Measurements from ENCODE around the gene FRMD4B.
"Not testable (repeated sequence)": the region's sequence is repeated elsewhere in the genome, so short reads cannot be mapped to it uniquely, and the experiment has no call there.

Gene FRMD4B

DNA sequence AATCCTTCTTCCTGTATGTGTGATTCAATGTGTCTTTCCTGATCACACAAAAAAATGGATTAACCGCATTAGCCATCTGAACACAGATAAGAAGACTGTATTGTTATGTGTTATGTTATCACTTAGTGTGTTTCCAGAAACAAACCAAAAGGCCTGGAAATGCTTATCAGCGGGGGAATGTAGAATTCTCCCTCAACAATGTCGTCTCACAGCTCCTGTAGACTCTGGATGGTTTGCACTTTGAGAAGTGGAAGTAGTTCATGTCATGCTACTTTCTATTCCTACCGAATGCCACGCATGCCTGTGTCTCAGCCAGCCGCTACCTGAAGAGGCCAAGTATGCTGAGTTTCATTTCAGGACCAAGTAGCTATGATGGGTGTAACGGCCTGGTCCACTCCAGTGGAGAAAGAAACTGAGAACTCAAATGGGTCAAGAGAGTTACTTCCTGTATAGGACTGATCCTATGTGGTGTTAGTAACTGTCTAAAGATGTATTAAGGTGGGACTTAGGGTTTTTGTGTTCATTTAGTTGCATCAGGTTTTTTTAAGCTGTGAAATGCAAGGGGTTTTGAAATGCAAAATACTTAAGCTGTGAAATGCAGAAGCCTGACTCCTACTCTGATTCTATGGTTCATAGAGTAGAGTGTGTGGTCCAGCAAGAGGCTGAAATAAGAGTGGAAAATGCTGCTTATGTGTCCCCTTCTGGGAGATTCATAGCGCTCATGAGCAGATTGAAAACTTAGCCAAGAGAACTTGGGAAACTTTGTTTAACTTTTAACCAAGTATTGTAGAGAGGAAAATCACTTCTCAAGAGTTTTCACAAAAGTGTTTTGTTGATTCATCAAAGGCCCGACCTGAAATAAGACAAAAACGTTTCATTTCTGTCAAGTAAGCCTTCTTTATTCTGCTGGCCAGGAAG lies 145.0 kb downstream of the FRMD4B start:
- no peak for DNase-seq

DNA sequence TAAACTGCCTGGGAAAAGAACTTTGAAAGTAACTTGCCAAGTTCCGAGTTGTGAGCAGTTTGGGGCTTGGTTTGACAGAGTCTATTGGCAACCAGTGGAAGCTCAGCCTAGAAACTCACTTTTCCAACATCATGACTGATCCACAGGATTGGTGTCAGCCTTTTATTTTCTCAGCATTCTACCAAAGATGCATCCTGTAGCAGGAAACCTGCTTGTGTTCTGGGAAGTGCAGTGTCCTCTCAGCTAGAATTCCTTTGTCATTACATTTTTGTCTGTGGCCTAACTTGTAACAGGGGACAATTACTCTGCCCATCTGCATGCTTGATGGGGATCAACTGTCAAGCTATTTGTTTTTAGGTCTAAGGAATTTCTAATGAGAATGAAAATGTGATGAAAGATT lies 146.8 kb downstream of the FRMD4B start:
- DNase-seq = no peak

DNA sequence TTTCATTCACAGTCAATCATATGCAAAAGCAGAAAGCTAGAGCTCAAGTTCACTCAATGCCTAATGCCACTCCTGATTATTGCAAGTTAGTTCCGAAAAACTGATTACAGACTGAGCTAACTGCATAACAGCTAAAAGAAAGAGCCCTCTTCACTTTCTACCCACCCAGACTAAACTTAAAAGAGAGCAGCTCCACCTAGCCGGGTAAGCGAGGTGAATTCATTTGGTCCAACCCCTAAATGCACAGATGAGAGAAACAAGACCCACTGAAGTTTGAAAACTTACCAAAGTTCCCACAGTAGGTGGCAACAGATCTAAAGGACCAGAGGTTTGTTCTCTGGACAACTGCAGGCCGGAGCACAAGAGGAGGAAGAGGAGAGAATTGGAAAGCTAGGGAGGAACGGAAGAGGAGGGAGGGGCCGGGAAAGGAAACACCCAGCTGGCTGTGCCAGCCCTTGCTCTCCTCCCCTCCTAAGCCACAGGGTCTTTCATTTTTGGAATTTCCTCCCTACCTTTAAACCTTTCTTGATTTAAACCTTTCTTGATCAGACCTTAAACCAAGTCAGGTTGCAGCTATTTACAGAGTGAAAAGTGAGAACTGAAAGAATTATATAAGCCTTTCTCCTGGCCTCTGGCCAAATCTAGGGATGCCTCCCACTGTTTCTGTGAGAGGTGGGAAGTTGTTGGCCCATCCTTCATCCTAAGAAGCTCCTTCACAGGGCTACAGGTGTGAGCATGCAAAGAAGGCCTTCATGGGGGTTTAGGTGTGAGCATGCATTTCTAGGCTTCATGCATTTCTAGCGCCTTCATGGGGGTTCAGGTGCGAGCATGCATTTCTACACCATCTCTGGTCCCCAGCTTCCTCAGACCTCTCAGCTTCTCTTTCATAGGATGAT lies 148.8 kb downstream of the FRMD4B start:
- DNase-seq = no peak

DNA sequence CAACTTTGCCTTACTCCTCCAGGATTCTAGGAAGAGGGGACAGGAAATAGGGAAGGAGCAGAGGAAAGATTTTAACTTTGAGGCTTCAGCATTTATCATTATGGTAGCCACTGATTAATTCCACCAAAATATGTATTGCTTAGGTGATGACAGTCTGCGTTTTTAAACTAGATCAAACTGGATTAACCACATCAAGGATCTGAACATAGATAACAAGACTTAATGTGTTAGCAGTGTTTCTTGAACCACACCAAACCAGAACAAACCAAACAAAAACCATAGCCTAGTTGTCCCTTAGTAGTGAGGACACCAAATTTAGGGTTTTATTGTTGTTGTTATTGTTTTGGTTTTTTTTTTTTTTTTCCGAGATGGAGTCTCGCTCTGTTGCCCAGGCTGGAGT lies 150.0 kb downstream of the FRMD4B start:
- DNase-seq = no peak

DNA sequence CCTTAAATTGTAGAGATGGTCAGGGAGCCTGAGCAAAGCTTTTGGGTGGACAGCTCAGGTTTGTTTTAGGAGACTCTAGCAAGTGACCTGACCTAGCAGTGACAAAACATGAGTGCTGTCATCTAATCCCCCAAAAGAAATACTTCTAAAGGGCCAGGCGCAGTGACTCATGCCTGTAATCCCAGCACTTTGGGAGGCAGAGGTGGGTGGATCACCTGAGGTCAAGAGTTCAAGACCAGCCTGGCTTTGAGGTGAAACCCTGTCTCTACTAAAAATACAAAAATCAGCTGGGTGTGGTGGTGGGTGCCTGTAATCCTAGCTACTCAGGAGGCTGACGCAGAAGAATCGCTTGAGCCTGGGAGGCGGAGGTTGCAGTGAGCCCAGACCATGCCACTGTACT lies 150.7 kb downstream of the FRMD4B start:
- DNase-seq = not testable (repeated sequence)

DNA sequence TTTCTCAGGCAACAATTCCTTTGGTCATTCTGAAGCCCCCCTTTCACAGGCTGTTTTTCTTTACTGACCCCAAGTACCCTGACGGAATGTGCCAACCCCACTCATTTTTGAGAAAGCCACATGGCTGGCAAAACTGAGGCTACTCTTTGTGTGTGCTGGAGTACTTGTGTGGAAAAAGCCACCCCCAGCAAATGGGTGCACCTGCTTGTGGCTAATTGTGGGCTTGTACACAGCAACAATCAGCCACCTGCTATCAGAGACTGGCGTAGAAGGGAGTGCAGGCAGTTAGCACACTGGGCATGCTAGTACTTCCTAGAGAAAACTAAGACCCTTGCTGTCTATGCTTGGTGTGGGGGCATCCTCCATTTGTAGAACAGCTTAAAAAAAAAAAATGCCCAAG lies 153.4 kb downstream of the FRMD4B start:
- no peak for DNase-seq

DNA sequence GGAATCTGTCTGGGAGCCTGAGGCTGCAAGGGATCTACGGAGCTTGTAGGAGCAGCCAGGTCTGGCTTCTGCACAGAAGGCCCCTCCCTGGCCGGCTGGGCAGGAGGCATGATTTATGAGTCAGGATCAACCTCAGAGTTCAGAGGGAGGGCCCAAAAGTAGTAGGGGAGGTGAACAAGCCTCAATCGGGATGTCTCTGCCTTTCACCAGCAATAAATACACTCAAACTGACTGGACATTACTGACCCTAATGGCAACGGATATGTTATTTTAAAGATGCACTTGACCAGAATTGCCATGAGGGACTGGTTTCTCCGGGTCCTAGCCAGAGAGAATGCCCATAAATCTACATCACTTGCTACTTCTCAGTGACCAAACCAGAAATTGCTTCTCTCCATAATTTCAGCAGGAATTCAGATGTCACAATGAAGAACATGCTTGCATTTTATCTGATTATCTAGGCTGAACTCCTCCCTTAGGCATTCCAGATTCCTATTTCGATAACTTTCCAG lies 153.9 kb downstream of the FRMD4B start:
- no peak for DNase-seq

DNA sequence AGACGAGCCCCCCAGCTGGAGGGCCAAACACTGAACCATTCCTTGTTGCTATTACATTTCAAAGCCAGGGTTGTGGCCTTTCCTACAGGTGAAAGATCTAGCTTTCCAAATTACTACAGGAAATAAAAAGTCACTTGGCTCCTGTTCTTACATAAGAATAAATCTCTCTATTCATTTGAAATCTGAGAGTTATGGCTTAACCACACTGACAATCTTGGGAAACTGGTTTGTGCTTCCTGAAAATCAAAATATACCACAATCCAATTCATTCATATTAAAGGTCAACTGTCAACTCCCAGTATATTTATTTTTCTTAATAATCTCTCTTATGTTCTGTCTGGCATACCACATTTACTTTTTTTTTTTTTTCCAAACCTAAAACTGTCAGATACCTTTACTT lies 159.8 kb downstream of the FRMD4B start:
- DNase-seq = no peak

DNA sequence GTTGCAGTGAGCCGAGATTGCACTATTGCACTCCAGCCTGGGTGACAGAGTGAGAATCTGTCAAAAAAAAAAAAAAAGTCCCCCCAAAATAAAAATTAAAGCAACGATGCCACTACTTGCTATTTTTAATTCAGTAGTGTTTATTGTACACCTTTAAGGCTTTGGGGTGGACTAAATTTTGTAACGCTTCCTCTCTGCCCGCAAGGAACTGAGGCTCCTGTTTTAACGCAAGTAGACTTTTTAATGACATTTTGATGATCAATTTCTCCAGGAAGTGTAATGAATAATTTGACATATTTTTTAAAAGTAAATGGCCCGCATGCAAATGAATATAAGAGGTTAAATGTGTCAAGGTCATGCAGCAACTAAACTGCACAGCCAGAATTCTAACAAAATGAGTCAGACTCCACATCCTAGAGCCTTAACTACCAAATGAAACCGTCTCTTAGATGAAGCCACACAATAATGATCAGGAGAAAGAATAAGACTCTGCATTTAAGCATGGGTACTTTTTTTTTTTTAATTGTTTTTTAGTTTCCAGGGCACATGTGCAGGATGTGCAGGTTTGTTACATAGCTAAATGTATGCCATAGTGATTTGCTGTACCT lies 166.7 kb downstream of the FRMD4B start:
- no peak for DNase-seq

DNA sequence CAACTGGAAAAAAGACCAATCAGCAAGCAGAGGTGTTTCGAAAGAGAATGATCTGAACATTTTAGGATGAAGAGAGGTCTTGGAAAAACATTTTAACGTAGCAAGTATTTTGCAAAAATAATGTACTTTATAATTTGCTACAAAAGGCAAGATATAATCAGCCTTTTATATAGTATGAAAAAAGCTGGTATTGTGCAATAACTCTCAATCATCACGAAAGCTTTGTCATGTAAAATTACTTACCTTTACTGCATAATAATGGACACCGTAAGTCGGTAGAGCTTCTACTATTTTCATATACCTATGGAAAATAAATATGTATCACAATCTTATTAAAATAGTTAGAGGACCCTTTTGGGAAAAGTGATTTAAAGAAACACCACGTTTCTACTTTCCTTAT lies 167.8 kb downstream of the FRMD4B start:
- DNase-seq = no peak

DNA sequence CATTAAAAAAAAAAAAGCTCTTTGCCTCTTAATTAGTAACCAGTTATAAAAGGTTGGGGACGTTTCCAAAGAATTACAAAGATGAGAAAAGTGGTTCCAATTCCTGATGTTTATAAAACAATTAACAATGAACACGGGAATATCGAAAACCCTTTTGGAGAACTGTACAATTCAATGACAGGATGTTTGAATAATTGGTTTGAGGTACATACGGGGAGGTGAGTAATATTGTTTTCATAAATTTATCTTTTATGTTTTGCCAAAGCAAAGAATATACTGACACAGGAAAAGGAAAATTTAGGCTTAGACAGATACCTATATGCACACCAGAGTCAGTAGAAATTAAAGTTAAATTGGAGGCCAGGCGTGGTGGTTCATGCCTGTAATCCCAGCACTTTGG lies 168.9 kb downstream of the FRMD4B start:
- no peak for DNase-seq

DNA sequence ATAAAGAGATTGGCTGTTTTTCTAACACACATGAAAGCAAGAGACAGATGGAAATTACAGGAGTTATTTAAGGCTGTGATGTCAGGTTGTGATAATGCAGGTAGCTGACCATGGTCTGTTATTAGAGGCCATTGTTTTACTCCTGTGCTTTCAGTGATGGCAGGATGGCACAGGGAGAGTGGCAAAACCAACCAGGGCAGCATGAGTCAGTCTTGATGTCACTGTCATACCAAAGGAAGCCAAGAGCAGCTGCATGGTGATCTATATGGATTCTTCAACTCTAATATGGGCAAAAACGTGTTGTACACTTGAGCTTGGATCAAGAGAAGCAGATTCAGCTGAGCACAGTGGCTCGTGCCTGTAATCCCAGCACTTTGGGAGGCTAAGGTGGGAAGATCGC lies 171.6 kb downstream of the FRMD4B start:
- DNase-seq = no peak

DNA sequence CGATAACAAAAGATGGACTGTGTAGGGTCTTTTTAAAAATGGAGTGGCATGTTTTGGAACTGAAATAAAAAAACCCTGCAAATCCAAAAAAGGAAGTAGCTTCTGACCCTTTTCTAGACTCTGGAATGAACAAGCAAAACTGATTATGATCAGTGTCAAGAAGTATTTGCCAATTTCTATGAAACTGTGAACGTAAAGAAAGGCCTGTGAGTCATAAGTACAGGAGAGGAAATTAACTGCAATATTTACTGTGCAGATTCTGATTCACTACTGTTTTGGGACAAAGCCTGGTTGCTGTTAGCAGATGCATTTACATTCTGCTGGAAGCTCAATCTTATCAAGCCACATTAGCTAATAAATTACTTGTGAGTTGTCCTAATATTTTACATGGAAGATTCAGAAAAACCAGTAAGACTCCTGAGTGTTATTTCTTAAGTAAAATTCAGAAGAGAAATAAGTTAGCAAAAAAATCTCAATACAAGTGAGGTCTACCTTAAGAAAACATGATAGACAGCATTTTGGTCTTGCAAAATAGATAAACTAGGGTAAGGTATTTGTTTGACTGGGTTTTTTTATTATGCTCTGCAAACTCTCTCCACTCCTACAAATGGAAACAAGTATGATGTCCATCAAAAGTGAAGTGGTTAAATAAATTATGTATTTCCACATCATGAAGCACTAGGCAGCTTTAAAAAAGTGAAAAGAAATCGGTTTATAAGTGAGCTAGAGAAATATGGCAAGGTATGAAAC lies 173.3 kb downstream of the FRMD4B start:
- no peak for DNase-seq

DNA sequence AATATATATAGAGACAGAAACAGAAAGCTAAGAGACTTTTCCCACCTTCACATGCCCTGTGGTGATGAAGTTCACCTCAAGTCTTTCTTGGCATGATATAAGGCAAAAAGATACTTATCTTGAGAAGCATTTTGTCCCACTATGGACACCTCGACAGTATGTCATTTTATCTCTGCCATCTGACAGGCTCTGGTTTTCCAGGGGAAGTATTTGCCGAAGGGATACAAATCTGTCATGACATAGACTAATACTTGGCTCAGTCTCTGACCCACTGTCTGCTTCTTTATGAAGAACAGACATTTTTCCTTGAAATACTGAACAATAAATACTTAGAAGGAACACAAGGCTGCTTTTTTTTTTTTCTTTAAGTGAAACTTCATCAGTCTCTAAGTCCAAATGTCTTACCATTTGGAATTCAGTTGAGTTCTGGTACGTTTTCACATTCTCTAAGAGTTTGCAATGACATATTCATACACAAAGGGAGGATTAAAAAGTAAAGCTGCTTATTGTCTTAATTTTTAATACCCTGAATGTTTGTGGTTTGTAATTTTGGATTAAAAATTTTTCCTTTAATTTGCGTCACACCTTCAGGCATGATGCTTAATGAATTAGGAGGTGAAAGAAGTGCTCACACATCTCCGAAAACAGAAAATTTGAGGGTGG lies 175.7 kb downstream of the FRMD4B start:
- DNase-seq = no peak

DNA sequence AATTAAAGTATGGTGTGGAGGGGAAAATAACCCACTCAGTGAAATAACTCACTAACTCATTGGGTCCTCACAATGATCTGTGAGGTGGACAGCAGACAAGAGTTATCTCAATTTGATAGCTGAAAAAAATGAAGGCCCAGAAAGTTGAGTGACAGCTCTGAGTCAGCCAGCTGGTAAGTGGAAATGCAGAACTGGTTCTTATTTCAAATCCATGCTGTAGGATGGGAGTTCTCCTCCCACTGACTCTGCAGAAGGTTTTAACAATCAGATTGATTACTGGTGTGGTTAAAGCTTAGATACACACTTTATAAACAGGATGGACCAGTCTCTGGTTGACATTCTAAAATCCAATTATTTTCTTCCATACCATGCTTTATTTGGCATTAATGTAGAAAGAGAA lies 176.5 kb downstream of the FRMD4B start:
- no peak for DNase-seq

DNA sequence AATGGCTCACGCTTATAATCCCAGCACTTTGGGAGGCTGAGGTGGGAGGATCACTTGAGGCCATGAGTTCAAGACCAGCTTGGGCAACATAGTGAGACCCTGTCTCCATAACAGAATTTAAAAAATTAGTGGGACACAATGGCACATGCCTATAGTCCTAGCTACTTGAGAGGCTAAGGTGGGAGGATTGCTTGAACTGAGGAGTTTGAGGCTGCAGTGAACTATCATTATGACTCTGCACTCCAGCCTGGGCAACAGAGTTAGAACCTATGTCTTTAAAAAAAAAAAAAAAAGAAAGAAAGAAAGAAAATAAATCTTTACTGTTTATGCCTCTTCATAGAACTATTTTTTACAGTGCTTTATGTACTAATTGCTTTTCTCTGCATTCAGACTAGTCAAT lies 178.9 kb downstream of the FRMD4B start:
- no peak for DNase-seq

DNA sequence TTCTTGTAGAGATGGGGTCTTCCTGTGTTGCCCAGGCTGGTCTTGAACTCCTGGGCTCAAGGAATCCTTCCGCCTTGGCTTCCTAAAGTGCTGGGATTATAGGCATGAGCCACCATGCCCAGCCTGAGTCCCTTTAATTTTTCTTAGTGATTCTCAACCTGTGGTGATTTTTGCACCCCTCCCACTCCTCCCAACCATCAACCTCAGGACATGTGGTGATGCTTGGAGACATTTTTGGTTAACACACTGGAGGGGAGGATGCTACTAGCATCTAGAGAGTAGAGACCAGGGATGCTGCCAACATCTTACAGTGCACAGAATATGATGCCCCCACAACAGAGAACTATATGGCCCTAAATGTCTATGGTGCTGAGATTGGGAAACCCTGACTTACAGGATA lies 180.5 kb downstream of the FRMD4B start:
- DNase-seq = no peak

DNA sequence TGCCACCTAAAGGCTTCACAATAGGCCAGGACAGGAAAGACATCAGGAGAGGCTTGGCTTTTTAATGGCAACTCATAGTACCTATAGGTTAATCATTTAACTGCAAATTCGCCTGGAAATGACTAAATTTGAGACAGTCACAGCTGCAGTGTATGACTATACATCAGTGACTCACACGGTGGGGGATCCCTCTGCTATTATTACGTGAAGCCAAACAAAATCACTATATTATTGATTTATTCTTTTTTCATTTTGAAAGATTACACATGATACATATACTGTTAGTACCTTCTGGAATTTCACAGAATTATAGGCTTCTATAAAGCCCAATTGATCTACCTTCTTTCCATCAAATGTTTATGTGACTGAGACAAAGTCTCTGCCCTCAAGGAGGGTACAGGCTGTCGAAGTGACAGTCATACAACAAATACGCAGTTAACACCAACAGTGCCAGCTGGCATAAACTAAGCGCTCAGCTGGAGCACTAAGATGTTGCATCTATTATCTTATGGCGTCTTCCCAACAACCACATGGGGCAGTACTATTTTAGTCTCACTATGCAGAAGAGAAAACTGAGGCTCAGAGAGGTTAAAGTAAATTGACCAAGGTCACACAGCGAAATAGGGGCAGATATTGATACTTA lies 181.5 kb downstream of the FRMD4B start:
- DNase-seq = peak; percentile 28

DNA sequence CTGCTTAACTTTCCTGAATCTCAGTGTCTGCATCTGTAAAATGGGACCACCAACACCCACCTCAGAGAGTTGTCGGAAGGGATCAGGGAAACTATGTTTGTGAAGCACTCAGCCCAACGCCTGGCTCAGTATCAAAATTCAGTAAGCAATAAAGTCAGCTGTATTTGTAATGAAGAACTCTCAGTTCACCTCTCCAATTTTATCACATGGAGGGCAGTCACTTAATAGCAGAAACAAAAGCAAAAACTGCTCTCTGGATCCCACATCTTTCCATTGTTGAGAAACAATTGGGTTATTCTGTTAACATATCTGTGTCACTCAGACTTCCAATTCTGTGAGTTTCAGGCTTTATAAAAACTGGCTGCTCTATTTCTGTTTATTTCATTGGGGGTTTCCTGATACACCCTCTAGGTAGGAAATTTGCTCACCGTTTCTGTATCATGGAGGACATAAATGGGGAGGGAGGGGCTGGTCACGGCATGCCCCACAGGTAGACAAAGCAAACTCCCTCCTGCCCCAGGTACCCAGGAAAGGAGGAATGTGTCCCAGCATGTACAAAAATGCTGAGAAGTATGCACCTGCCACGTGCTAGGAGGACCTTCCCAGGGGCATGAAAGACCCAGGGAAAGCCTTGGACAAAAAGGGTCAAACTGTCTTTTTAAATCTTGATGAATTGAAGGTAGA lies 182.1 kb downstream of the FRMD4B start:
- no peak for DNase-seq

DNA sequence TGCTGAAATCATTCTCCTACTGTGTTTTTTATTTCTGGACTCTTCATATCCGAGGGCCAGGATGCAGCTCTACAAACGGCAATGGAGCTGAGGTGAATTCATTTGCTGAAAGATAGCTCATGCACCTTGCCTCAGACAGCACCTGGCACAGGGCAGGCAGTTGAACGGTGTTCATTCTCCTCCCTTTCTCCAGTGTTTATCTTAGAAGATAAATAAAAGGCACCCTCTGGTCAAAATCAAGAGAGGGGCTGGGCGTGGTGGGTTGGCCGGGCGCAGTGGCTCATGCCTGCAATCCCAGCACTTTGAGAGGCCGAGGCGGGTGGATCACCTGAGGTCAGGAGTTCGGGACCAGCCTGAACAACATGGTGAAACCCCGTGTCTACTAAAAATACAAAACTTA lies 184.2 kb downstream of the FRMD4B start:
- DNase-seq = no peak
